IPS-15b (cell line): ENCODE results near the gene CHST7.
"Not testable (repeated sequence)": the region's sequence is repeated elsewhere in the genome, so short reads cannot be mapped to it uniquely, and the experiment has no call there.

Experiments
- H3K27me3 ChIP-seq: one replicate; pipeline ENCODE4 v1.6.1; 2013; ENCODE audit warnings: low read length; ENCODE audit not compliant: control insufficient read depth, insufficient read depth
- H3K36me3 ChIP-seq: one replicate; pipeline ENCODE4 v1.6.1; 2013; ENCODE audit warnings: low read length; ENCODE audit not compliant: control insufficient read depth, insufficient read depth
- H3K4me1 ChIP-seq: one replicate; pipeline ENCODE4 v1.6.1; 2013; ENCODE audit warnings: mild to moderate bottlenecking, low read length; ENCODE audit not compliant: control insufficient read depth, insufficient read depth
- H3K4me3 ChIP-seq: one replicate; pipeline ENCODE4 v1.5.1; 2013; ENCODE audit warnings: low read depth, low read length
- H3K9ac ChIP-seq: one replicate; pipeline ENCODE4 v1.6.1; 2013; ENCODE audit warnings: low read depth, mild to moderate bottlenecking, low read length
- H3K9me3 ChIP-seq: one replicate; pipeline ENCODE4 v1.6.1; 2013; ENCODE audit warnings: mild to moderate bottlenecking, low read length; ENCODE audit not compliant: control insufficient read depth, insufficient read depth

Gene CHST7, protein sequence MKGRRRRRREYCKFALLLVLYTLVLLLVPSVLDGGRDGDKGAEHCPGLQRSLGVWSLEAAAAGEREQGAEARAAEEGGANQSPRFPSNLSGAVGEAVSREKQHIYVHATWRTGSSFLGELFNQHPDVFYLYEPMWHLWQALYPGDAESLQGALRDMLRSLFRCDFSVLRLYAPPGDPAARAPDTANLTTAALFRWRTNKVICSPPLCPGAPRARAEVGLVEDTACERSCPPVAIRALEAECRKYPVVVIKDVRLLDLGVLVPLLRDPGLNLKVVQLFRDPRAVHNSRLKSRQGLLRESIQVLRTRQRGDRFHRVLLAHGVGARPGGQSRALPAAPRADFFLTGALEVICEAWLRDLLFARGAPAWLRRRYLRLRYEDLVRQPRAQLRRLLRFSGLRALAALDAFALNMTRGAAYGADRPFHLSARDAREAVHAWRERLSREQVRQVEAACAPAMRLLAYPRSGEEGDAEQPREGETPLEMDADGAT

GRCh38 chrX:46573331-46573891 is at the start of gene CHST7:
CHST7 (plus strand) TSS chrX:46573765; CDS start chrX:46573932, 167 bp downstream.
- H3K4me1 ChIP-seq = peaks cover 4% of the 10 kb centered on the region
- no peaks in the 10 kb centered on the region for H3K9me3 ChIP-seq
- H3K27me3 ChIP-seq = no peaks in the 10 kb centered on the region
- peak within 1 kb of the TSS; percentile 8 for H3K9ac ChIP-seq
- peak within 1 kb of the TSS; percentile 66 for H3K4me3 ChIP-seq
- peaks cover 2% of the 10 kb centered on the region for H3K36me3 ChIP-seq

DNA sequence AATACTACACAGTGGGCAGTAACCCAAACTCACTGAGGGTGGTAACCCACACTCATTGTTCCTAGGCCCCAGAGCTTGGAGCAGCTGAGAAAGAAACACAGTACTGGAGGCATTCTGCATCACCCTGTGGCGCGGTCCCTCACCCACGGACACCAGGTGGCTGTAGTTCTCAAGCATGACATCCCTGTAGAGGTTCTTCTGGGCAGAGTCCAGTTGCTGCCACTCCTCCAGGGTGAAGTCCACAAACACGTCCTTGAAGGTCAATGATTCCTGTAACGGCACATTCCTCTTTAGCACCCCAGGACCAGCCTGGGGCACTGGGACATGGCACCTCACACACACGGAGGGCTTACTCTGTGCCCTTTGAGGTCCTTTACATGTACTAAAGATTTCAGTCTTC is 44.9 kb upstream of the CHST7 start:
- H3K9ac ChIP-seq = not testable (repeated sequence)

GRCh38 chrX:46529740-46530403 is 43.7 kb upstream of the CHST7 start:
- not testable (repeated sequence) for H3K36me3 ChIP-seq, H3K4me1 ChIP-seq, H3K9me3 ChIP-seq, H3K27me3 ChIP-seq, H3K4me3 ChIP-seq, H3K9ac ChIP-seq

More for the DNA sequence above, 44.9 kb upstream of the CHST7 start:
- H3K36me3 ChIP-seq, H3K4me3 ChIP-seq, H3K27me3 ChIP-seq, H3K9me3 ChIP-seq, H3K4me1 ChIP-seq: not testable (repeated sequence)

DNA sequence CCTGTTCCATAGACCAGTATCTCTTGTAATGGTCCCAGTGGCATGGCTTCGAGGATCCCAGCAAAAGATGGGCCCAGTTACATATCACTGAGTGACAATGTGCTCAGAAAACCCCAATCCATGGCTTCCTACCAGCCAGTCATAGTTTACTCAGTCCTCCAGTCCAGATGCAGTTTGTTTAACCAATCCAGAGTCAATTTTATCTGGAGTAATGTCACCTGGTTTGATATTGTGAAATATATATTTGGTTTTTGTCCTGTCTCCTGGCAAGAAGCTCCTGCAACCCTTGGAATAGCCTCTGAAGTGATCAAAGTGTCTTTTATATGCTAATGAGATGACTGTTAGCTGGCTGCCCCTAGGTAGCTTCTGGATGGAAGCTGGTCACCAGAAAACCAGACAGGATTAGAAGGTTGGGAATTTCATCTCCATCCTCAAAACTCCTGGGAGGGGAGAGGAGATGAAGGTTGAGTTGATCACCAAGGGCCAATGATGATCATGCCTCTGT is 43.1 kb upstream of the CHST7 start:
- not testable (repeated sequence) for H3K9ac ChIP-seq, H3K4me3 ChIP-seq, H3K36me3 ChIP-seq, H3K27me3 ChIP-seq, H3K9me3 ChIP-seq, H3K4me1 ChIP-seq

GRCh38 chrX:46531442-46531841 is 42.1 kb upstream of the CHST7 start:
- no peaks in the 10 kb centered on the region for H3K36me3 ChIP-seq
- no peaks in the 10 kb centered on the region for H3K9me3 ChIP-seq
- no peak overlapping the region for H3K4me3 ChIP-seq
- H3K9ac ChIP-seq = no peak overlapping the region
- no peaks in the 10 kb centered on the region for H3K4me1 ChIP-seq
- H3K27me3 ChIP-seq = no peaks in the 10 kb centered on the region

DNA sequence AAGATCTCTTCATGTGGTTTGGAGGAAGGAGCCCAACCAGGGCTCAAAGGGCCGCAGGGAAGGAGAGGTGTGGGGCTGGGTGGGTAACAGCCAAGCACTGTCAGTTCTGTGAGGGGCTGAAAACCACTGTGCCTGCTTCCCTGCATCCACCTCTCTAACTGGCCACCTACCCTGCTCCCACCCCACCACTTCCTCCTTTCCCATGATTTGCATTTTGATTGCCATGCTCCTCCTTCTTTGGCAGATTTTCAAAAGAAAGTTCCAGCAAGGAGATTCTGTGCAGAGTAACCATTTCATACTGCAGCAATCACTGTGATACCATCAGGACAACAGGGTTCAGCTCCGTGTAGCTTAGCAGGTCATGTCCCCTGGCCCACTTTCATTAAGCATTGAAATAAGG is 30.1 kb upstream of the CHST7 start:
- H3K9ac ChIP-seq = no peak overlapping the region

DNA sequence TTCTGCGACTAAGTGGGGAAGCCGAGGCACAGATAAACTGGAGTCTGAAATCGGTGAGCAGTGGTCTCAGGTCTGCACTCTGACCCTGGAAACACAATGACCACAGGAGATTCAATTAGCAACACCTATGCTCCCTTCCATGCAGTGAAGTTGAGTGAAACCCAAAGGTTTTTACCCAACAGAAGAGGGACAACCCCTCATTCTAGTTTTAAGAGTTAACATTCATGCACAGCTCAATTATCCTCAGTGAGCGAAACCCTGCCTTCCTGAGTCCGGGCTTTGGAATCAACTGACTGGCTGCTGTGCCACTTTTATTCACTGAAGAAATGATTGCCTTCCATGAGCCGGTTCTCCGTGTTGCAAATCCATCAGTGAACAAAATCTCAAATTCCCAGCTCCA is 29.0 kb upstream of the CHST7 start:
- not testable (repeated sequence) for H3K9me3 ChIP-seq, H3K4me1 ChIP-seq, H3K27me3 ChIP-seq, H3K36me3 ChIP-seq
- peak overlapping the region; percentile 80 for H3K4me3 ChIP-seq
- peak overlapping the region; percentile 73 for H3K9ac ChIP-seq

More for the DNA sequence above, 30.1 kb upstream of the CHST7 start:
- Histone ChIP-seq H3K9me3 (no peaks in the 10 kb centered on the region), H3K27me3 (no peaks in the 10 kb centered on the region), H3K4me1 (no peaks in the 10 kb centered on the region), H3K36me3 (peaks cover 7% of the 10 kb centered on the region), H3K4me3 (no peak overlapping the region)

DNA sequence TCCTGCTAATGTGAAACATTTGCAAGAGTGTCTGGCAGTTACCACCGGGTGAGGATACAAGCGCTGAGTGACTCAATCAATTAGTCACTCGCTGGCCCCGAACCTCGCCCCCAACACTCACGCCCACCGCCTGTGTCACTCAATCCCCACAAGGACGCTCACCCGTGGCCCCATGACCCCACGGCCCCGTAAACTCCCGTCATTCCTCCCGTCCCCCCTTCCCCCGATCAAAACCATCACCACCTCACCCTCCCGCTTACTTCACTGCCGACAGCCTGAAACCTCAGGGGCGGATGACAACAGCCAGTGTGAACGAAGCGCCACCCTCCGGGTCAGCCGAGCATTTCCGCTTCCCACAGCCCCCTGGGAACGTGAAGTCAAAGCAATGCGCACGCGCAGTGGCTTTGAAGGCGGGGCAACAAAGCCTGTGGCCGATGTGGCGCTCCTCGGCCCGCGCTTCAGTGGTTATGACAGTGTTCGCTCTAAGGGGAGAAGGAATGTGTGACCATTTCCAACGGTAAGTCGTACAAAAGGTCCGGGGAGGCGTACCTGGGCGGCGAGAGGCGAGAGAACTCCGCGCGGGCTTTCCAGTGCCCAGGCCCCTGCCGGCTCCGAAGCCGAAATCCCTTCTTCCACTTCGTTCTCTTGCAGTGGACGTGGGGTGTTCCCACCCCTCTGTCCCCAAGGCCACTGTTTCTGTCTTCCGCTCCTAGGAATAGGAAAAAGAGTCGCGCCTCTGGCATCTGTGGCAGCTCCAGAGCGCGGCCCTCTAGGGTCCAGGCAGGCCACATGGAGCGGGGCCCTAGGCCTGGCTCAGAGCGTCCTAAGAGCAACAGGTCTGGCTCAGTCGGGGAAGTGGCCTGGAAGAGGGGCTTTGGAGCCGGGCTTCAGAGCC is 28.2 kb upstream of the CHST7 start, which contains the start of gene ZNF674:
TSS of gene ZNF674 (minus strand) at position 311 of the 895 bp plus-strand sequence. CDS start 3,334 bp downstream, outside the sequence.
- peaks cover 2% of the 10 kb centered on the region for H3K36me3 ChIP-seq
- peak within 1 kb of the TSS; percentile 80 for H3K4me3 ChIP-seq
- no peaks in the 10 kb centered on the region for H3K4me1 ChIP-seq
- H3K9me3 ChIP-seq = no peaks in the 10 kb centered on the region
- H3K9ac ChIP-seq = peak within 1 kb of the TSS; percentile 79
- H3K27me3 ChIP-seq = no peaks in the 10 kb centered on the region

DNA sequence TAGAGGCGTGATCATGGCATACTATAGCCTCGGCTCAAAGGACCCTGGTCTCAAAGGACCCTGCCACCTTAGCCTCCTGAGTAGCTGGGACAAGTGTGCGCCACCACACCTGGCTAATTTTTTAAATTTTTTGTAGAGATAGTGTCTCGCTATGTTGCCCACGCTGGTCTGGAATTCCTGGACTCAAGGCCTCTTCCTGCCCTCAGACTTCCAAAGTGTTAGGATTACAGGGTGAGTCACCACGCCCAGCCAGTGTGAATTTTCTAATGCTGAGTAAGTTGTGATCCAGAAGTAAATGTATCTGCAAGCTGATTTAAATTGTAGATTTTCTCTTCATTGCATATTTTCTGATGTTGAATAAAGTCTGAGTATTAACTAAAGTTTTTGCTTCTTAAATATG is 25.7 kb upstream of the CHST7 start:
- H3K4me3 ChIP-seq = no peak overlapping the region
- H3K4me1 ChIP-seq = peaks cover 5% of the 10 kb centered on the region

GRCh38 chrX:46549914-46550313 is 23.7 kb upstream of the CHST7 start:
- Histone ChIP-seq H3K27me3 (no peaks in the 10 kb centered on the region), H3K9ac (no peak overlapping the region), H3K4me1 (peaks cover 5% of the 10 kb centered on the region), H3K36me3 (no peaks in the 10 kb centered on the region), H3K9me3 (no peaks in the 10 kb centered on the region), H3K4me3 (no peak overlapping the region)

More for the DNA sequence above, 25.7 kb upstream of the CHST7 start:
- Histone ChIP-seq H3K9ac (no peak overlapping the region), H3K9me3 (no peaks in the 10 kb centered on the region), H3K36me3 (peaks cover 2% of the 10 kb centered on the region), H3K27me3 (no peaks in the 10 kb centered on the region)
